ENCODE results near the gene MYT1.

GRCh38 chr20:64229507-64230061 lies 65.3 kb downstream of the MYT1 start:
- TF ChIP-seq GABPA (IDR thresholded peaks at IDR 0.05; ENCODE audit: low read depth, low read length): no peak
- TF ChIP-seq GABPA (CRISPR knock-in tag; IDR thresholded peaks at IDR 0.05; ENCODE audit: low read depth): no peak
- TF ChIP-seq ELK4 (CRISPR knock-in tag; IDR thresholded peaks at IDR 0.05; ENCODE audit: borderline replicate concordance): no peak
- no peak for TF ChIP-seq CBX2 (IDR thresholded peaks at IDR 0.05; ENCODE audit: low read depth, low read length)
- no peak for TF ChIP-seq CBX2 (CRISPR knock-in tag; IDR thresholded peaks at IDR 0.05; ENCODE audit: low read depth)
- no peak for TF ChIP-seq SATB2 (CRISPR knock-in tag; IDR thresholded peaks at IDR 0.05)
- TF ChIP-seq PHB2 (IDR thresholded peaks at IDR 0.05; ENCODE audit: partially characterized antibody): no peak
- no peak for TF ChIP-seq ARID3A (IDR thresholded peaks at IDR 0.05; ENCODE audit: low read depth, low read length)
- TF ChIP-seq ZNF552 (CRISPR knock-in tag; IDR thresholded peaks at IDR 0.05; ENCODE audit: borderline replicate concordance): no peak

Data from HepG2 (cell line).